H1 (cell line): ENCODE data around the gene DEDD2. TPM values are rescaled to one million over a fixed set of nuclear protein-coding genes. Genes with fewer than 3 reads are reported as not detected.

Source experiments
- CHD7 ChIP-seq: fragments of 300-600 bp; sonication (generic); IDR thresholded peaks from 2 replicates; pipeline ENCODE4 v1.7.1; 2012; ENCODE audit warnings: low read length, moderate library complexity, mild to moderate bottlenecking, inconsistent platforms; ENCODE audit not compliant: insufficient replicate concordance
- polyA plus RNA-seq, 7 experiments: library from polyadenylated mRNA; depleted of rRNA in 3 of 7; stranded (reverse) in 5 of 7; unstranded in 2 of 7; fragments of >200 nt in 5 of 7; fragments of 200-250 nt in 2 of 7; gene quantifications; 1 replicate in 5 of 7; 2 replicates in 1 of 7; 4 replicates in 1 of 7; pipeline versions ENCODE4 v1.2.1 to v1.2.3, GENCODE V29; 2011 to 2013; ENCODE audit warnings: missing spikeins in 2 of 7, mixed read lengths in 2 of 7
- total RNA-seq: library from RNA; stranded (reverse); fragmentation: NEBNext Ultra II Directional; extraction: Animal tissue kit (Norgen Biotek cat#: 25700); gene quantifications from 2 replicates; pipeline ENCODE4 v1.2.1, GENCODE V29; 2021

Gene DEDD2
- total and polyA plus RNA-seq, 2 of the 8 experiments (the other 6 are each of a cell fraction or from before 2014, with no cell fraction given), result 37.8 to 65.0 TPM

GRCh38 chr19:42228641-42229040, 11.2 kb upstream of the DEDD2 start (continued):
- TF ChIP-seq CHD7, result no peak
